GM23248 (cell line): Measurements from ENCODE around the gene LAMA4.

Experiments
- EZH2 ChIP-seq: fragments of 200-600 bp; sonication (generic); IDR thresholded peaks from 2 replicates; pipeline ENCODE4 v1.6.1; 2018; ENCODE audit warnings: antibody characterized with exemption, mild to moderate bottlenecking; ENCODE audit not compliant: insufficient read depth, poor library complexity, severe bottlenecking
- EZH2phosphoT487 ChIP-seq: fragments of 200-600 bp; sonication (generic); IDR thresholded peaks from 2 replicates; pipeline ENCODE4 v1.6.1; 2018; ENCODE audit warnings: antibody characterized with exemption, moderate library complexity, mild to moderate bottlenecking, low read depth; ENCODE audit not compliant: insufficient read depth

- TF ChIP-seq EZH2 (no peak), EZH2phosphoT487 (no peak)
Measured at GRCh38 chr6:112203577-112204349, 50.6 kb downstream of the LAMA4 start.
